HepG2 (cell line): ENCODE measurements around the gene CDKL5. TPM values are rescaled to one million over a fixed set of nuclear protein-coding genes. Genes with fewer than 3 reads are reported as not detected.

ENCODE experiments used
- ATAC-seq: fragments of 200-7000 bp; cut with Tn5 transposase; 3 replicates; pipeline ENCODE4 v1.9.1; 2020; ENCODE audit warnings: mild to moderate bottlenecking, moderate library complexity
- BruUV-seq: library from RNA; stranded (reverse); fragments of 400-500 nt; replicated peaks from 2 replicates; lab custom pipeline; 2021; lab: Mats Ljungman, UMichigan
- CTCF ChIA-PET: fragments of 300-600 bp; formaldehyde crosslinking; extraction: SDS; loops from one replicate; lab custom pipeline; 2021; ENCODE audit warnings: low total read pairs, inconsistent platforms, low intra/inter-chr PET ratio; lab: Yijun Ruan, JAX
- POLR2A ChIA-PET: fragments of 350-600 bp; sonication (Branson Sonifier 250); formaldehyde crosslinking; loops from one replicate; lab custom pipeline; 2020; ENCODE audit warnings: antibody characterized with exemption, inconsistent platforms; lab: Yijun Ruan, JAX
- DNase-seq: peaks from one replicate; pipeline ENCODE4 v3.0.0-alpha.2; 2015; ENCODE audit warnings: low spot score
- FAIRE-seq: peaks from 3 replicates; lab custom pipeline; 2011; peaks lifted over from hg19 to GRCh38; lab: Jason Lieb, UNC
- H2AFZ ChIP-seq: one replicate; pipeline ENCODE4 v1.6.1; 2011; ENCODE audit warnings: low read length, inconsistent platforms
- H3K27ac ChIP-seq: fragments of 300-600 bp; 3 replicates; pipeline ENCODE4 v1.8.0; 2011; ENCODE audit warnings: mixed run types, mild to moderate bottlenecking, mixed read lengths, low read length, inconsistent platforms; ENCODE audit not compliant: insufficient read depth; ENCODE audit errors: extremely low read length
- H3K27me3 ChIP-seq, 2 experiments: fragments of 200-600 bp in 1 of 2; 2 replicates in 1 of 2; 3 replicates in 1 of 2; pipeline versions ENCODE4 v1.6.0 to v1.8.0; 2011; ENCODE audit warnings: low read length in 2 of 2, mild to moderate bottlenecking in 2 of 2, moderate library complexity in 2 of 2, inconsistent platforms in 1 of 2; ENCODE audit not compliant: insufficient read depth in 2 of 2, control insufficient read depth in 1 of 2
- H3K36me3 ChIP-seq, 2 experiments: fragments of 200-600 bp in 1 of 2; replicated peaks in 1 of 2; 2 replicates in 1 of 2; 3 replicates in 1 of 2; pipeline versions ENCODE4 v1.5.1 to v1.8.0; 2011; ENCODE audit warnings: low read length in 2 of 2, inconsistent platforms in 1 of 2; ENCODE audit not compliant: insufficient read depth in 2 of 2, control insufficient read depth in 1 of 2
- H3K4me1 ChIP-seq: 2 replicates; pipeline ENCODE4 v1.5.1; 2012; ENCODE audit warnings: low read length, inconsistent platforms; ENCODE audit not compliant: insufficient read depth
- H3K4me2 ChIP-seq: 2 replicates; pipeline ENCODE4 v1.6.0; 2011; ENCODE audit warnings: low read depth, low read length, inconsistent platforms
- H3K4me3 ChIP-seq, 3 experiments: fragments of 200-600 bp in 1 of 3; sonication (generic), shearing (Covaris generic) in 1 of 3; replicated peaks in 1 of 3; 2 replicates each; pipeline ENCODE4 v1.5.1; 2011 to 2016; ENCODE audit warnings: low read length in 3 of 3, inconsistent platforms in 2 of 3, low read depth in 2 of 3, mild to moderate bottlenecking in 2 of 3, control low read depth in 1 of 3, mixed read lengths in 1 of 3; ENCODE audit not compliant: insufficient read depth in 1 of 3
- H3K79me2 ChIP-seq: one replicate; pipeline ENCODE4 v1.6.1; 2011; ENCODE audit warnings: low read length, inconsistent platforms; ENCODE audit not compliant: insufficient read depth
- H3K9ac ChIP-seq: 2 replicates; pipeline ENCODE4 v1.6.0; 2011; ENCODE audit warnings: mild to moderate bottlenecking, low read depth, low read length, inconsistent platforms; ENCODE audit not compliant: insufficient read depth
- H3K9me3 ChIP-seq: 2 replicates; pipeline ENCODE4 v1.5.1; 2012; ENCODE audit warnings: mild to moderate bottlenecking, low read length
- H4K20me1 ChIP-seq: 2 replicates; pipeline ENCODE4 v1.6.0; 2011; ENCODE audit warnings: inconsistent platforms, mild to moderate bottlenecking, low read length, moderate library complexity; ENCODE audit not compliant: insufficient read depth
- GATAD1 ChIP-seq: IDR thresholded peaks from 2 replicates; pipeline ENCODE4 v1.6.1; 2016; ENCODE audit warnings: missing genetic modification reagents, missing compliant biosample characterization
- KLF12 ChIP-seq: sonication (generic); formaldehyde crosslinking; IDR thresholded peaks from 2 replicates; pipeline ENCODE4 v1.4.0; 2020; ENCODE audit warnings: missing genetic modification reagents, borderline replicate concordance
- MAFG ChIP-seq: sonication (generic); formaldehyde crosslinking; IDR thresholded peaks from 2 replicates; pipeline ENCODE4 v1.5.1; 2020; ENCODE audit warnings: mild to moderate bottlenecking, missing genetic modification reagents
- MZF1 ChIP-seq: sonication (generic); formaldehyde crosslinking; IDR thresholded peaks from 2 replicates; pipeline ENCODE4 v1.8.1; 2023; ENCODE audit warnings: mild to moderate bottlenecking, missing genetic modification reagents, borderline replicate concordance
- PITX1 ChIP-seq: sonication (generic); formaldehyde crosslinking; IDR thresholded peaks from 2 replicates; pipeline ENCODE4 v1.5.1; 2020; ENCODE audit warnings: mild to moderate bottlenecking, missing genetic modification reagents
- RFX3 ChIP-seq: IDR thresholded peaks from 2 replicates; pipeline ENCODE4 v1.6.1; 2016; ENCODE audit warnings: missing biosample characterization, missing genetic modification reagents
- SOX5 ChIP-seq: IDR thresholded peaks from 2 replicates; pipeline ENCODE4 v1.6.1; 2016; ENCODE audit warnings: borderline replicate concordance
- U2AF1 ChIP-seq: fragments of 200-400 bp; formaldehyde crosslinking; optimal IDR thresholded peaks from 2 replicates; pipeline ENCODE3; 2017; ENCODE audit warnings: mild to moderate bottlenecking, low read depth, low read length
- ZBTB20 ChIP-seq: sonication (generic); formaldehyde crosslinking; IDR thresholded peaks from 2 replicates; pipeline ENCODE4 v1.8.1; 2023; ENCODE audit warnings: missing genetic modification reagents, low read depth, mild to moderate bottlenecking, borderline replicate concordance
- ZNF367 ChIP-seq: sonication (generic); formaldehyde crosslinking; IDR thresholded peaks from 2 replicates; pipeline ENCODE4 v1.4.0; 2020; ENCODE audit warnings: missing genetic modification reagents, borderline replicate concordance
- ZNF614 ChIP-seq: IDR thresholded peaks from 2 replicates; pipeline ENCODE4 v1.6.1; 2018; ENCODE audit warnings: missing biosample characterization, missing genetic modification reagents, inconsistent platforms, borderline replicate concordance
- ZNF737 ChIP-seq: sonication (generic); formaldehyde crosslinking; IDR thresholded peaks from 2 replicates; pipeline ENCODE4 v1.5.0; 2020; ENCODE audit warnings: missing genetic modification reagents, mild to moderate bottlenecking, borderline replicate concordance
- WGBS: methylation state at CpG from one replicate; pipeline ENCODE4 v1.1.6; 2017; ENCODE audit warnings: low lambda C conversion rate; 5-methylcytosine and 5-hydroxymethylcytosine counted together
- in situ Hi-C: cut with HindIII; loops from 2 replicates; pipeline ENCODE4 v1.10.0; 2017; ENCODE audit warnings: low pct_unique_long_range_greater_than_20kb; ENCODE audit not compliant: extremely low pct_ligation_motif_present
- intact Hi-C: fragments of 100-400 bp; cut with micrococcal nuclease; formaldehyde crosslinking; loops from one replicate; pipeline ENCODE4 v1.10.0; 2022; ENCODE audit not compliant: unreplicated experiment
- polyA plus RNA-seq, 8 experiments: library from polyadenylated mRNA; depleted of rRNA in 3 of 8; stranded (reverse) in 7 of 8; unstranded in 1 of 8; fragments of >200 nt; fragmentation: Illumina TruSeq in 4 of 8; extraction: Trizol in 4 of 8; gene quantifications; 2 replicates each; pipeline versions ENCODE4 v1.2.1 to v1.2.3, GENCODE V29; 2011 to 2016; ENCODE audit warnings: low read depth in 4 of 8, missing spikeins in 1 of 8, mixed read lengths in 1 of 8; ENCODE audit not compliant: insufficient read depth in 1 of 8
- total RNA-seq, 5 experiments: library from RNA; depleted of rRNA; stranded (reverse); fragments of >200 nt; fragmentation: Illumina TruSeq; extraction: Trizol; gene quantifications; 2 replicates each; pipeline ENCODE4 v1.2.3, GENCODE V29; 2016; ENCODE audit warnings: low read depth in 1 of 5
- TF ChIP-seq, protein P1 (sequence below), 2 experiments: sonication (generic) in 1 of 2; formaldehyde crosslinking in 1 of 2; IDR thresholded peaks; 2 replicates each; pipeline versions ENCODE4 v1.4.0 to v1.6.1; 2018 to 2020; ENCODE audit warnings: missing genetic modification reagents in 2 of 2, borderline replicate concordance in 1 of 2, low read depth in 1 of 2, mild to moderate bottlenecking in 1 of 2, missing biosample characterization in 1 of 2
- TF ChIP-seq, protein P2 (sequence below): sonication (generic); formaldehyde crosslinking; IDR thresholded peaks from 2 replicates; pipeline ENCODE4 v1.9.0; 2021; ENCODE audit warnings: missing genetic modification reagents, borderline replicate concordance
- TF ChIP-seq, protein P3 (sequence below): sonication (generic); formaldehyde crosslinking; conservative IDR thresholded peaks from 2 replicates; pipeline ENCODE4 v1.4.0; 2020; ENCODE audit warnings: missing genetic modification reagents

CDKL5 gene
- total and polyA plus RNA-seq, 2 of the 13 experiments (the other 11 are each of a cell fraction or from before 2014, with no cell fraction given) = 2.8 to 7.0 TPM

DNA sequence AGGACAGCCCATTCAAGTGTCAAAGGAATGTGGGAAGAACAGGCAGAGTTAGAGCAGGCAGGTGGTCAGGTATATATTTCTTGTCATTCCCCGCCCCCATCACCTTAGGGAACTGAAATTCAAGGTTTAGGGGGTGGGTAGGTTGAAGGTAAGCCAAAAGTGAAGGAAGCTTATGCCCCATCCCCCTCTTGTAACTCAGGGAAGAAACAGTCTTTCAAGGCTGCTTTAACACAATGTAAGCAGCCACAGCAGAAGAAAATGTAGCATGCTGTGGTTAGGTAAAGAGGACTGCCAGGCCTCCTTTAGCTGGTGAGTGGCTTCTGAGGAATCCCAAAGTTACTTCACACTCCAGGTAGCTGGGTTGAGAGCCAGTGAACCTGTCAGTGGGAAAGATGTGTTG lies 124.2 kb downstream of the CDKL5 start (continued):
- TF ChIP-seq, protein P1, sequence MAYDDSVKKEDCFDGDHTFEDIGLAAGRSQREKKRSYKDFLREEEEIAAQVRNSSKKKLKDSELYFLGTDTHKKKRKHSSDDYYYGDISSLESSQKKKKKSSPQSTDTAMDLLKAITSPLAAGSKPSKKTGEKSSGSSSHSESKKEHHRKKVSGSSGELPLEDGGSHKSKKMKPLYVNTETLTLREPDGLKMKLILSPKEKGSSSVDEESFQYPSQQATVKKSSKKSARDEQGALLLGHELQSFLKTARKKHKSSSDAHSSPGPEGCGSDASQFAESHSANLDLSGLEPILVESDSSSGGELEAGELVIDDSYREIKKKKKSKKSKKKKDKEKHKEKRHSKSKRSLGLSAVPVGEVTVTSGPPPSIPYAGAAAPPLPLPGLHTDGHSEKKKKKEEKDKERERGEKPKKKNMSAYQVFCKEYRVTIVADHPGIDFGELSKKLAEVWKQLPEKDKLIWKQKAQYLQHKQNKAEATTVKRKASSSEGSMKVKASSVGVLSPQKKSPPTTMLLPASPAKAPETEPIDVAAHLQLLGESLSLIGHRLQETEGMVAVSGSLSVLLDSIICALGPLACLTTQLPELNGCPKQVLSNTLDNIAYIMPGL (CRISPR knock-in tag; IDR thresholded peaks at IDR 0.05; ENCODE audit: borderline replicate concordance in 1 of 2, low read depth in 1 of 2) = no peak
- TF ChIP-seq ZNF614 (CRISPR knock-in tag) (no peak), ZBTB20 (CRISPR knock-in tag) (no peak)

DNA sequence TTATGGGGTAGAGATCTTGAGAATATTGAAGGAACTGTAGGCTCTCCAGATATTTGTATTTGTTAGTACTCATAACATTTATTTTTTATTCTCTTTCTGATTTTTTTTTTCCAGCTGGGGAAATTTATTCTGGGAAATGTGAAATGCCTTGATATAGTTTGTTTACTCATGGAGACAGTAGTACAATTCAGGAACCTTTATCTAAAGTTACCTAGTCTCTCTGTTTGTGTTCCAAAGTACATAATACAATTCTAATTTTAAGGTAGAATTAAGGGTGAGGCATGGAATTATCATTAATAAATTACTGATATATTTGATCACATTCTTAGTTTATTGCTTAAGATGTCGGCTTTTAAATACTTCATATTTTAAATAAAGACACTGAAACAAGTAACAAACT lies 132.5 kb downstream of the CDKL5 start:
- POLR2A ChIA-PET = no interaction called here
- WGBS = 88% methylated on average over 1 of the region's 1 CpG
- intact Hi-C loops = no loop called here

More for the DNA sequence above, 132.5 kb downstream of the CDKL5 start:
- Histone ChIP-seq H2AFZ (no peak overlapping the region), H3K9me3 (no peaks in the 10 kb centered on the region), H3K27ac (no peak overlapping the region), H3K27me3 (no peaks in the 10 kb centered on the region), H3K4me2 (no peak overlapping the region), H3K9ac (no peak overlapping the region), H4K20me1 (no peaks in the 10 kb centered on the region), H3K36me3 (no peaks in the 10 kb centered on the region), H3K79me2 (no peaks in the 10 kb centered on the region), H3K4me3 (no peak overlapping the region), H3K4me1 (peaks cover 16% of the 10 kb centered on the region)
- CTCF ChIA-PET = no interaction called here
- TF ChIP-seq RFX3 = no peak
- TF ChIP-seq MZF1 (CRISPR knock-in tag) = no peak
- TF ChIP-seq, protein P2, sequence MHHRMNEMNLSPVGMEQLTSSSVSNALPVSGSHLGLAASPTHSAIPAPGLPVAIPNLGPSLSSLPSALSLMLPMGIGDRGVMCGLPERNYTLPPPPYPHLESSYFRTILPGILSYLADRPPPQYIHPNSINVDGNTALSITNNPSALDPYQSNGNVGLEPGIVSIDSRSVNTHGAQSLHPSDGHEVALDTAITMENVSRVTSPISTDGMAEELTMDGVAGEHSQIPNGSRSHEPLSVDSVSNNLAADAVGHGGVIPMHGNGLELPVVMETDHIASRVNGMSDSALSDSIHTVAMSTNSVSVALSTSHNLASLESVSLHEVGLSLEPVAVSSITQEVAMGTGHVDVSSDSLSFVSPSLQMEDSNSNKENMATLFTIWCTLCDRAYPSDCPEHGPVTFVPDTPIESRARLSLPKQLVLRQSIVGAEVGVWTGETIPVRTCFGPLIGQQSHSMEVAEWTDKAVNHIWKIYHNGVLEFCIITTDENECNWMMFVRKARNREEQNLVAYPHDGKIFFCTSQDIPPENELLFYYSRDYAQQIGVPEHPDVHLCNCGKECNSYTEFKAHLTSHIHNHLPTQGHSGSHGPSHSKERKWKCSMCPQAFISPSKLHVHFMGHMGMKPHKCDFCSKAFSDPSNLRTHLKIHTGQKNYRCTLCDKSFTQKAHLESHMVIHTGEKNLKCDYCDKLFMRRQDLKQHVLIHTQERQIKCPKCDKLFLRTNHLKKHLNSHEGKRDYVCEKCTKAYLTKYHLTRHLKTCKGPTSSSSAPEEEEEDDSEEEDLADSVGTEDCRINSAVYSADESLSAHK (CRISPR knock-in tag) = no peak
- TF ChIP-seq U2AF1 = no peak
- TF ChIP-seq ZNF367 (CRISPR knock-in tag) = no peak
- TF ChIP-seq GATAD1 (CRISPR knock-in tag) = no peak
- TF ChIP-seq KLF12 (CRISPR knock-in tag) = no peak
- TF ChIP-seq MAFG (CRISPR knock-in tag) = no peak
- TF ChIP-seq ZNF737 (CRISPR knock-in tag) = no peak
- TF ChIP-seq, protein P3, sequence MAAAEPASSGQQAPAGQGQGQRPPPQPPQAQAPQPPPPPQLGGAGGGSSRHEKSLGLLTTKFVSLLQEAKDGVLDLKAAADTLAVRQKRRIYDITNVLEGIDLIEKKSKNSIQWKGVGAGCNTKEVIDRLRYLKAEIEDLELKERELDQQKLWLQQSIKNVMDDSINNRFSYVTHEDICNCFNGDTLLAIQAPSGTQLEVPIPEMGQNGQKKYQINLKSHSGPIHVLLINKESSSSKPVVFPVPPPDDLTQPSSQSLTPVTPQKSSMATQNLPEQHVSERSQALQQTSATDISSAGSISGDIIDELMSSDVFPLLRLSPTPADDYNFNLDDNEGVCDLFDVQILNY (CRISPR knock-in tag) = no peak
- no peak for TF ChIP-seq PITX1 (CRISPR knock-in tag)
- TF ChIP-seq SOX5 (CRISPR knock-in tag) = no peak
- DNase-seq (no peak), ATAC-seq (no peak), FAIRE-seq (no peak)
- BruUV-seq = no TSS peak
- in situ Hi-C loops = no loop called here
